ENCODE measurements around the gene ALDH3B2. TPM values are rescaled to one million over a fixed set of nuclear protein-coding genes. Genes with fewer than 3 reads are reported as not detected.

Gene ALDH3B2
- total and polyA plus RNA-seq, 2 experiments from 2014 or later, result not detected

GRCh38 chr11:67700548-67701262 lies 26.3 kb upstream of the ALDH3B2 start:
- Histone ChIP-seq H3K27me3 (ENCODE audit: insufficient read depth) (no peaks in the 10 kb centered on the region), H3K9me2 (ENCODE audit: insufficient read depth) (no peaks in the 10 kb centered on the region), H3K4me3 (no peak overlapping the region), H3K4me2 (no peak overlapping the region), H3K4me1 (ENCODE audit: insufficient read depth) (0 out of 2 replicates have a peak, but pooled peaks cover 7% of the 10 kb centered on the region), H3K79me2 (replicated peaks; ENCODE audit: insufficient read depth) (no peaks in the 10 kb centered on the region), H2AFZ (no peak overlapping the region), H3K27ac (ENCODE audit: low read depth) (no peak overlapping the region), H3K36me3 (ENCODE audit: insufficient read depth) (no peaks in the 10 kb centered on the region), H3F3A (replicated peaks; ENCODE audit: low read depth) (no peaks in the 10 kb centered on the region), H4K20me1 (replicated peaks; ENCODE audit: insufficient read depth) (no peaks in the 10 kb centered on the region)
- TF ChIP-seq EZH2phosphoT487 (IDR thresholded peaks at IDR 0.05; ENCODE audit: unreplicated experiment) (no peak), ZNF331 (CRISPR knock-in tag; IDR thresholded peaks at IDR 0.05; ENCODE audit: low read depth) (no peak), ZNF114 (CRISPR knock-in tag; IDR thresholded peaks at IDR 0.05) (no peak), STAT1 (IDR thresholded peaks at IDR 0.05; ENCODE audit: unreplicated experiment) (no peak), EZH2 (IDR thresholded peaks at IDR 0.05; ENCODE audit: low read depth, unreplicated experiment) (no peak), CREB1 (CRISPR knock-in tag; IDR thresholded peaks at IDR 0.05; ENCODE audit: low read depth) (no peak), ETS1 (IDR thresholded peaks at IDR 0.05) (no peak), NANOG (IDR thresholded peaks at IDR 0.05; ENCODE audit: borderline replicate concordance) (no peak)
- TF ChIP-seq, protein P1, sequence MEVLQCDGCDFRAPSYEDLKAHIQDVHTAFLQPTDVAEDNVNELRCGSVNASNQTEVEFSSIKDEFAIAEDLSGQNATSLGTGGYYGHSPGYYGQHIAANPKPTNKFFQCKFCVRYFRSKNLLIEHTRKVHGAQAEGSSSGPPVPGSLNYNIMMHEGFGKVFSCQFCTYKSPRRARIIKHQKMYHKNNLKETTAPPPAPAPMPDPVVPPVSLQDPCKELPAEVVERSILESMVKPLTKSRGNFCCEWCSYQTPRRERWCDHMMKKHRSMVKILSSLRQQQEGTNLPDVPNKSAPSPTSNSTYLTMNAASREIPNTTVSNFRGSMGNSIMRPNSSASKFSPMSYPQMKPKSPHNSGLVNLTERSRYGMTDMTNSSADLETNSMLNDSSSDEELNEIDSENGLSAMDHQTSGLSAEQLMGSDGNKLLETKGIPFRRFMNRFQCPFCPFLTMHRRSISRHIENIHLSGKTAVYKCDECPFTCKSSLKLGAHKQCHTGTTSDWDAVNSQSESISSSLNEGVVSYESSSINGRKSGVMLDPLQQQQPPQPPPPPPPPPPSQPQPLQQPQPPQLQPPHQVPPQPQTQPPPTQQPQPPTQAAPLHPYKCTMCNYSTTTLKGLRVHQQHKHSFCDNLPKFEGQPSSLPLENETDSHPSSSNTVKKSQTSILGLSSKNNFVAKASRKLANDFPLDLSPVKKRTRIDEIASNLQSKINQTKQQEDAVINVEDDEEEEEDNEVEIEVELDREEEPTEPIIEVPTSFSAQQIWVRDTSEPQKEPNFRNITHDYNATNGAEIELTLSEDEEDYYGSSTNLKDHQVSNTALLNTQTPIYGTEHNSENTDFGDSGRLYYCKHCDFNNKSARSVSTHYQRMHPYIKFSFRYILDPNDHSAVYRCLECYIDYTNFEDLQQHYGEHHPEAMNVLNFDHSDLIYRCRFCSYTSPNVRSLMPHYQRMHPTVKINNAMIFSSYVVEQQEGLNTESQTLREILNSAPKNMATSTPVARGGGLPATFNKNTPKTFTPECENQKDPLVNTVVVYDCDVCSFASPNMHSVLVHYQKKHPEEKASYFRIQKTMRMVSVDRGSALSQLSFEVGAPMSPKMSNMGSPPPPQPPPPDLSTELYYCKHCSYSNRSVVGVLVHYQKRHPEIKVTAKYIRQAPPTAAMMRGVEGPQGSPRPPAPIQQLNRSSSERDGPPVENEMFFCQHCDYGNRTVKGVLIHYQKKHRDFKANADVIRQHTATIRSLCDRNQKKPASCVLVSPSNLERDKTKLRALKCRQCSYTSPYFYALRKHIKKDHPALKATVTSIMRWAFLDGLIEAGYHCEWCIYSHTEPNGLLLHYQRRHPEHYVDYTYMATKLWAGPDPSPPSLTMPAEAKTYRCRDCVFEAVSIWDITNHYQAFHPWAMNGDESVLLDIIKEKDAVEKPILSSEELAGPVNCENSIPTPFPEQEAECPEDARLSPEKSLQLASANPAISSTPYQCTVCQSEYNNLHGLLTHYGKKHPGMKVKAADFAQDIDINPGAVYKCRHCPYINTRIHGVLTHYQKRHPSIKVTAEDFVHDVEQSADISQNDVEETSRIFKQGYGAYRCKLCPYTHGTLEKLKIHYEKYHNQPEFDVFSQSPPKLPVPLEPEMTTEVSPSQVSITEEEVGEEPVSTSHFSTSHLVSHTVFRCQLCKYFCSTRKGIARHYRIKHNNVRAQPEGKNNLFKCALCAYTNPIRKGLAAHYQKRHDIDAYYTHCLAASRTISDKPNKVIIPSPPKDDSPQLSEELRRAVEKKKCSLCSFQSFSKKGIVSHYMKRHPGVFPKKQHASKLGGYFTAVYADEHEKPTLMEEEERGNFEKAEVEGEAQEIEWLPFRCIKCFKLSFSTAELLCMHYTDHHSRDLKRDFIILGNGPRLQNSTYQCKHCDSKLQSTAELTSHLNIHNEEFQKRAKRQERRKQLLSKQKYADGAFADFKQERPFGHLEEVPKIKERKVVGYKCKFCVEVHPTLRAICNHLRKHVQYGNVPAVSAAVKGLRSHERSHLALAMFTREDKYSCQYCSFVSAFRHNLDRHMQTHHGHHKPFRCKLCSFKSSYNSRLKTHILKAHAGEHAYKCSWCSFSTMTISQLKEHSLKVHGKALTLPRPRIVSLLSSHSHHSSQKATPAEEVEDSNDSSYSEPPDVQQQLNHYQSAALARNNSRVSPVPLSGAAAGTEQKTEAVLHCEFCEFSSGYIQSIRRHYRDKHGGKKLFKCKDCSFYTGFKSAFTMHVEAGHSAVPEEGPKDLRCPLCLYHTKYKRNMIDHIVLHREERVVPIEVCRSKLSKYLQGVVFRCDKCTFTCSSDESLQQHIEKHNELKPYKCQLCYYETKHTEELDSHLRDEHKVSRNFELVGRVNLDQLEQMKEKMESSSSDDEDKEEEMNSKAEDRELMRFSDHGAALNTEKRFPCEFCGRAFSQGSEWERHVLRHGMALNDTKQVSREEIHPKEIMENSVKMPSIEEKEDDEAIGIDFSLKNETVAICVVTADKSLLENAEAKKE (CRISPR knock-in tag; IDR thresholded peaks at IDR 0.05), result no peak
- TF ChIP-seq, protein P2, sequence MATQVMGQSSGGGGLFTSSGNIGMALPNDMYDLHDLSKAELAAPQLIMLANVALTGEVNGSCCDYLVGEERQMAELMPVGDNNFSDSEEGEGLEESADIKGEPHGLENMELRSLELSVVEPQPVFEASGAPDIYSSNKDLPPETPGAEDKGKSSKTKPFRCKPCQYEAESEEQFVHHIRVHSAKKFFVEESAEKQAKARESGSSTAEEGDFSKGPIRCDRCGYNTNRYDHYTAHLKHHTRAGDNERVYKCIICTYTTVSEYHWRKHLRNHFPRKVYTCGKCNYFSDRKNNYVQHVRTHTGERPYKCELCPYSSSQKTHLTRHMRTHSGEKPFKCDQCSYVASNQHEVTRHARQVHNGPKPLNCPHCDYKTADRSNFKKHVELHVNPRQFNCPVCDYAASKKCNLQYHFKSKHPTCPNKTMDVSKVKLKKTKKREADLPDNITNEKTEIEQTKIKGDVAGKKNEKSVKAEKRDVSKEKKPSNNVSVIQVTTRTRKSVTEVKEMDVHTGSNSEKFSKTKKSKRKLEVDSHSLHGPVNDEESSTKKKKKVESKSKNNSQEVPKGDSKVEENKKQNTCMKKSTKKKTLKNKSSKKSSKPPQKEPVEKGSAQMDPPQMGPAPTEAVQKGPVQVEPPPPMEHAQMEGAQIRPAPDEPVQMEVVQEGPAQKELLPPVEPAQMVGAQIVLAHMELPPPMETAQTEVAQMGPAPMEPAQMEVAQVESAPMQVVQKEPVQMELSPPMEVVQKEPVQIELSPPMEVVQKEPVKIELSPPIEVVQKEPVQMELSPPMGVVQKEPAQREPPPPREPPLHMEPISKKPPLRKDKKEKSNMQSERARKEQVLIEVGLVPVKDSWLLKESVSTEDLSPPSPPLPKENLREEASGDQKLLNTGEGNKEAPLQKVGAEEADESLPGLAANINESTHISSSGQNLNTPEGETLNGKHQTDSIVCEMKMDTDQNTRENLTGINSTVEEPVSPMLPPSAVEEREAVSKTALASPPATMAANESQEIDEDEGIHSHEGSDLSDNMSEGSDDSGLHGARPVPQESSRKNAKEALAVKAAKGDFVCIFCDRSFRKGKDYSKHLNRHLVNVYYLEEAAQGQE (IDR thresholded peaks at IDR 0.05; ENCODE audit: unreplicated experiment), result no peak
- peaks cover 6% of the 10 kb centered on the region for H3K27me3 Mint-ChIP-seq (ENCODE audit: insufficient read depth, low read depth, poor library complexity)
- H3K4me1 Mint-ChIP-seq, result no peaks in the 10 kb centered on the region; the same call in 2 of the 3 replicates
- no peak for DNase-seq (ENCODE audit: low spot score)
- peaks cover 3% of the 10 kb centered on the region; the same call in 1 of the 3 replicates for H3K36me3 Mint-ChIP-seq (ENCODE audit: low read depth)
- H3K4me3 Mint-ChIP-seq, result no peak overlapping the region
- H3K9me3 Mint-ChIP-seq, result peaks cover 24% of the 10 kb centered on the region
- no peak overlapping the region for H3K27ac Mint-ChIP-seq
- no peak for ATAC-seq
